ENCODE measurements around the gene GPR142. TPM values are rescaled to one million over a fixed set of nuclear protein-coding genes. Genes with fewer than 3 reads are reported as not detected.

The GPR142 gene
- total RNA-seq, 4 donors from 2014 or later: not detected

GRCh38 chr17:74362069-74362405 is 5.3 kb upstream of the GPR142 start:
- intact Hi-C loops (cut with DNase I; ENCODE audit: low total_unique reads): loop anchor here (10.0 kb wide), 1 partner anchor 147 kb away; the partner anchor contains the start of gene TTYH2
- DNase-seq (ENCODE audit: low spot score in 2 of 2): no peak
- H3K4me3 ChIP-seq (ENCODE audit: low read depth, poor library complexity, severe bottlenecking): no peak overlapping the region
- TF ChIP-seq CTCF (IDR thresholded peaks at IDR 0.05) (no peak), POLR2A (IDR thresholded peaks at IDR 0.05) (no peak)
- WGBS, 2 donors: 12 to 19% methylated on average over 4 to 8 of the region's 9 CpGs

GRCh38 chr17:74362810-74363498 is 4.4 kb upstream of the GPR142 start:
- TF ChIP-seq POLR2A (IDR thresholded peaks at IDR 0.05) (no peak), CTCF (IDR thresholded peaks at IDR 0.05) (no peak)
- intact Hi-C loops (cut with DNase I; ENCODE audit: low total_unique reads): loop anchor here (10.0 kb wide), 1 partner anchor 148 kb away; the partner anchor contains the start of gene TTYH2
- no peak for DNase-seq (ENCODE audit: low spot score in 2 of 2)
- 46 to 47% methylated on average over 12 to 14 of the region's 14 CpGs for WGBS, 2 donors
- H3K4me3 ChIP-seq (ENCODE audit: low read depth, poor library complexity, severe bottlenecking): no peak overlapping the region

GRCh38 chr17:74368341-74369081 is 1.2 kb downstream of the GPR142 start:
- peak; percentile 47 to 93 for DNase-seq (ENCODE audit: low spot score in 2 of 2)
- intact Hi-C loops (cut with DNase I; ENCODE audit: low total_unique reads): loop anchor here (10.0 kb wide), 1 partner anchor 154 kb away; the partner anchor contains the start of gene TTYH2
- TF ChIP-seq POLR2A (IDR thresholded peaks at IDR 0.05): no peak
- peak in 1 of 3 donors; percentile 77 for TF ChIP-seq CTCF (IDR thresholded peaks at IDR 0.05)
- 11 to 24% methylated on average over 10 to 13 of the region's 14 CpGs for WGBS, 2 donors
- H3K4me3 ChIP-seq (ENCODE audit: low read depth, poor library complexity, severe bottlenecking): no peak overlapping the region

GRCh38 chr17:74369221-74369620 is 1.9 kb downstream of the GPR142 start:
- WGBS, 2 donors: 27 to 37% methylated on average over 10 of the region's 10 CpGs
- no peak for TF ChIP-seq CTCF (IDR thresholded peaks at IDR 0.05)
- TF ChIP-seq POLR2A (IDR thresholded peaks at IDR 0.05): no peak
- intact Hi-C loops (cut with DNase I; ENCODE audit: low total_unique reads): loop anchor here (10.0 kb wide), 1 partner anchor 154 kb away; the partner anchor contains the start of gene TTYH2
- peak in 1 of 2 donors; percentile 90 for DNase-seq (ENCODE audit: low spot score in 2 of 2)
- no peak overlapping the region for H3K4me3 ChIP-seq (ENCODE audit: low read depth, poor library complexity, severe bottlenecking)

- no peak overlapping the region for H3K4me3 ChIP-seq (ENCODE audit: low read depth, poor library complexity, severe bottlenecking)
- WGBS, 2 donors: 85 to 87% methylated on average over 13 to 14 of the region's 17 CpGs
- intact Hi-C loops (cut with DNase I; ENCODE audit: low total_unique reads): loop anchor here (10.0 kb wide), 1 partner anchor 155 kb away; the partner anchor contains the start of gene TTYH2
- no peak for TF ChIP-seq POLR2A (IDR thresholded peaks at IDR 0.05)
- DNase-seq (ENCODE audit: low spot score in 2 of 2): no peak
Observed at GRCh38 chr17:74369665-74370490, 2.6 kb downstream of the GPR142 start.

All from lower leg skin (tissue), 4 donors.